K562 (cell line): ENCODE results near the gene IL18RAP. TPM values are rescaled to one million over a fixed set of nuclear protein-coding genes. Genes with fewer than 3 reads are reported as not detected.

Source experiments
- ATAC-seq: fragments of 200-7000 bp; cut with Tn5 transposase; 3 replicates; pipeline ENCODE4 v1.9.1; 2020; ENCODE audit warnings: moderate library complexity
- BruUV-seq: library from RNA; stranded (reverse); fragments of 400-500 nt; replicated peaks from 2 replicates; lab custom pipeline; 2021; lab: Mats Ljungman, UMichigan
- CTCF ChIA-PET: fragments of 300-600 bp; formaldehyde crosslinking; extraction: SDS; loops from one replicate; lab custom pipeline; 2021; ENCODE audit warnings: low intra/inter-chr PET ratio; lab: Yijun Ruan, JAX
- POLR2A ChIA-PET: fragments of 300-600, 350-650 bp; sonication (Branson Sonifier 250); formaldehyde crosslinking; extraction: SDS; loops from one replicate; lab custom pipeline; 2021; ENCODE audit warnings: antibody characterized with exemption, inconsistent platforms; lab: Yijun Ruan, JAX
- DNase-seq, 4 experiments: peaks; one replicate each; pipeline versions ENCODE4 v3.0.0 to v3.0.0-alpha.2; 2011 to 2018; ENCODE audit warnings: low spot score in 3 of 4, mixed read lengths in 3 of 4; ENCODE audit errors: extremely low read depth in 1 of 4
- FAIRE-seq: peaks from 2 replicates; lab custom pipeline; 2011; peaks lifted over from hg19 to GRCh38; lab: Jason Lieb, UNC
- H2AFZ ChIP-seq: 2 replicates; pipeline ENCODE4 v1.6.0; 2011; ENCODE audit warnings: low read depth, low read length, control low read depth, inconsistent platforms
- H3K27ac ChIP-seq: fragments of 200-600 bp; 3 replicates; pipeline ENCODE4 v1.8.0; 2011; ENCODE audit warnings: low read depth, mild to moderate bottlenecking, control low read depth, inconsistent platforms, low read length, moderate library complexity, mixed read lengths; ENCODE audit errors: extremely low read depth
- H3K27me3 ChIP-seq, 2 experiments: fragments of 300-600 bp in 1 of 2; 2 replicates in 1 of 2; 3 replicates in 1 of 2; pipeline versions ENCODE4 v1.6.0 to v1.8.0; 2011; ENCODE audit warnings: inconsistent platforms in 2 of 2, low read length in 2 of 2, mild to moderate bottlenecking in 1 of 2, mixed read lengths in 1 of 2, moderate library complexity in 1 of 2; ENCODE audit not compliant: control insufficient read depth in 2 of 2, insufficient read depth in 2 of 2
- H3K36me3 ChIP-seq: fragments of 300-600 bp; 3 replicates; pipeline ENCODE4 v1.8.0; 2011; ENCODE audit warnings: mild to moderate bottlenecking, low read length, inconsistent platforms; ENCODE audit not compliant: control insufficient read depth, insufficient read depth
- H3K4me1 ChIP-seq, 2 experiments: fragments of 200-600 bp in 1 of 2; replicated peaks in 1 of 2; 2 replicates in 1 of 2; 3 replicates in 1 of 2; pipeline versions ENCODE4 v1.5.1 to v1.8.0; 2011; ENCODE audit warnings: inconsistent platforms in 2 of 2, low read length in 2 of 2, mild to moderate bottlenecking in 1 of 2, mixed read lengths in 1 of 2, moderate library complexity in 1 of 2; ENCODE audit not compliant: control insufficient read depth in 2 of 2, insufficient read depth in 2 of 2
- H3K4me2 ChIP-seq: 2 replicates; pipeline ENCODE4 v1.6.1; 2011; ENCODE audit warnings: low read length, control low read depth, inconsistent platforms, mixed read lengths; ENCODE audit not compliant: insufficient read depth
- H3K4me3 ChIP-seq: fragments of 200-600 bp; sonication (generic), shearing (Covaris generic); 2 replicates; pipeline ENCODE4 v1.5.1; 2016; ENCODE audit warnings: control low read depth, inconsistent platforms
- H3K79me2 ChIP-seq: fragments of 200-600 bp; 3 replicates; pipeline ENCODE4 v1.8.0; 2011; ENCODE audit warnings: low read length, inconsistent platforms; ENCODE audit not compliant: control insufficient read depth, insufficient read depth
- H3K9ac ChIP-seq, 2 experiments: 2 replicates each; pipeline versions ENCODE4 v1.6.0 to v1.6.1; 2011; ENCODE audit warnings: low read depth in 2 of 2, low read length in 2 of 2, control low read depth in 1 of 2, inconsistent platforms in 1 of 2, mild to moderate bottlenecking in 1 of 2, mixed read lengths in 1 of 2; ENCODE audit not compliant: insufficient read depth in 1 of 2
- H3K9me1 ChIP-seq: one replicate; pipeline ENCODE4 v1.6.0; 2011; ENCODE audit warnings: inconsistent platforms, mild to moderate bottlenecking, low read length, moderate library complexity; ENCODE audit not compliant: control insufficient read depth, insufficient read depth
- H3K9me3 ChIP-seq: replicated peaks from 2 replicates; pipeline ENCODE4 v1.5.1; 2011; ENCODE audit warnings: low read depth, low read length, inconsistent platforms; ENCODE audit not compliant: control insufficient read depth, insufficient read depth
- H4K20me1 ChIP-seq: replicated peaks from 2 replicates; pipeline ENCODE4 v1.6.1; 2011; ENCODE audit warnings: low read length, inconsistent platforms, mixed read lengths; ENCODE audit not compliant: control insufficient read depth, insufficient read depth
- CGGBP1 ChIP-seq: fragments of 250-450 bp; sonication (Bioruptor Pico); IDR thresholded peaks from 2 replicates; pipeline ENCODE4 v1.9.0; 2021; ENCODE audit warnings: mild to moderate bottlenecking
- CTBP1 ChIP-seq: fragments of 450-650 bp; IDR thresholded peaks from 2 replicates; pipeline ENCODE4 v1.6.1; 2016; ENCODE audit warnings: borderline replicate concordance
- CTCF ChIP-seq, 3 experiments: IDR thresholded peaks in 2 of 3; conservative IDR thresholded peaks in 1 of 3; 2 replicates each; pipeline ENCODE4 v1.5.1; 2011 to 2012; ENCODE audit warnings: low read length in 3 of 3, mild to moderate bottlenecking in 3 of 3, control low read depth in 2 of 3, improper control_type of control experiment in 1 of 3, inconsistent platforms in 1 of 3, low read depth in 1 of 3, mixed read lengths in 1 of 3, moderate library complexity in 1 of 3; ENCODE audit not compliant: insufficient read depth in 2 of 3
- MED1 ChIP-seq: sonication (generic); formaldehyde crosslinking; IDR thresholded peaks from 2 replicates; pipeline ENCODE4 v1.8.1; 2023; ENCODE audit warnings: missing genetic modification reagents, borderline replicate concordance
- MEF2A ChIP-seq: IDR thresholded peaks from 2 replicates; pipeline ENCODE4 v1.6.1; 2011; ENCODE audit warnings: low read depth, mild to moderate bottlenecking, low read length, moderate library complexity; ENCODE audit not compliant: control insufficient read depth
- RAD21 ChIP-seq, 2 experiments: fragments of 250-450 bp in 1 of 2; fragments of 450-650 bp in 1 of 2; sonication (Bioruptor Pico) in 1 of 2; formaldehyde crosslinking in 1 of 2; IDR thresholded peaks in 1 of 2; conservative IDR thresholded peaks in 1 of 2; 2 replicates each; pipeline versions ENCODE4 v1.4.0 to v1.8.0; 2020 to 2022; ENCODE audit warnings: mild to moderate bottlenecking in 2 of 2, moderate library complexity in 1 of 2
- ZFP36 ChIP-seq: fragments of 150-350 bp; IDR thresholded peaks from 2 replicates; pipeline ENCODE4 v1.6.1; 2018; ENCODE audit warnings: low read length, low read depth; ENCODE audit not compliant: partially characterized antibody
- ZNF280A ChIP-seq: fragments of 450-650 bp; IDR thresholded peaks from 2 replicates; pipeline ENCODE4 v1.6.1; 2018; ENCODE audit warnings: mild to moderate bottlenecking, low read depth; ENCODE audit not compliant: partially characterized antibody
- ZNF398 ChIP-seq: fragments of 250-450 bp; sonication (Bioruptor Pico); IDR thresholded peaks from 2 replicates; pipeline ENCODE4 v1.8.0; 2021; ENCODE audit warnings: moderate library complexity, mild to moderate bottlenecking, inconsistent platforms
- WGBS: fragments of 100-300 bp; shearing (Covaris generic); methylation state at CpG from one replicate; pipeline ENCODE4 v1.1.6; 2016; ENCODE audit warnings: low coverage, mixed read lengths; ENCODE audit not compliant: insufficient coverage; ENCODE audit errors: missing lambda C conversion rate; 5-methylcytosine and 5-hydroxymethylcytosine counted together
- in situ Hi-C: fragments of 300-500 bp; cut with MboI; formaldehyde crosslinking; loops from 4 replicates; pipeline ENCODE4 v1.15.0; 2018; ENCODE audit warnings: inconsistent platforms, mixed read lengths
- intact Hi-C: fragments of 100-400 bp; cut with micrococcal nuclease; formaldehyde crosslinking; loops from 2 replicates; pipeline ENCODE4 v1.14.2; 2022
- polyA plus RNA-seq, 8 experiments: library from polyadenylated mRNA; depleted of rRNA in 4 of 8; stranded (reverse) in 5 of 8; unstranded in 3 of 8; fragments of >200 nt; fragmentation: Nextera tagmentation in 2 of 8; fragmentation: Illumina TruSeq in 1 of 8; extraction: Ambion mirVana in 2 of 8; extraction: Trizol in 1 of 8; gene quantifications; 2 replicates each; pipeline versions ENCODE4 v1.2.1 to v1.2.3, GENCODE V29; 2011 to 2014; ENCODE audit warnings: inconsistent platforms in 1 of 8, missing spikeins in 1 of 8
- total RNA-seq, 7 experiments: library from RNA; depleted of rRNA in 6 of 7; stranded (reverse); fragments of >200 nt in 6 of 7; fragmentation: Illumina TruSeq in 2 of 7; extraction: Trizol in 2 of 7; gene quantifications; 2 replicates each; pipeline versions ENCODE4 v1.2.1 to v1.2.3, GENCODE V29; 2011 to 2021; ENCODE audit warnings: low replicate concordance in 1 of 7

The IL18RAP gene
- total and polyA plus RNA-seq, 9 of the 15 experiments (the other 6 are each of a cell fraction or from before 2014, with no cell fraction given) = 1.1 to 20.5 (median 5.8) TPM

GRCh38 chr2:102478686-102479470 lies 55.9 kb downstream of the IL18RAP start:
- Histone ChIP-seq H3K9me3 (no peaks in the 10 kb centered on the region), H3K27me3 (peaks cover 5 to 24% of the 10 kb centered on the region in 2 experiments; a peak in 3 of 5 replicates), H4K20me1 (no peaks in the 10 kb centered on the region), H3K79me2 (no peaks in the 10 kb centered on the region), H2AFZ (no peak overlapping the region), H3K9me1 (no peaks in the 10 kb centered on the region), H3K9ac (peak overlapping the region in 1 of 2 experiments; percentile 52; a peak in 1 of 4 replicates), H3K4me1 (peaks cover 0 to 9% of the 10 kb centered on the region in 2 experiments; a peak in 2 of 5 replicates), H3K36me3 (no peaks in the 10 kb centered on the region), H3K4me3 (no peak overlapping the region), H3K27ac (no peak overlapping the region), H3K4me2 (0 out of 2 replicates have a peak overlapping the region, but pooled peaks have one; percentile 20)
- in situ Hi-C loops = loop anchor here (10.0 kb wide), 1 partner anchor 226 kb away; no protein-coding TSS in a partner anchor
- ATAC-seq (peak; percentile 47), FAIRE-seq (no peak), DNase-seq (peak in 1 of 4 experiments; percentile 18)
- intact Hi-C loops = loop anchor here (10.0 kb wide), 1 partner anchor 326 kb away; no protein-coding TSS in a partner anchor
- no TSS peak for BruUV-seq
- CTCF ChIA-PET = interaction anchor here (1.4 kb wide), 1 partner anchor 225 kb away, joined by 3 read pairs; no protein-coding TSS in a partner anchor
- POLR2A ChIA-PET = interaction anchor here (1.1 kb wide), 1 partner anchor 11 kb away, joined by 4 read pairs; no protein-coding TSS in a partner anchor
- WGBS = 26% methylated on average over 33 of the region's 36 CpGs
- TF ChIP-seq MEF2A (no peak), CGGBP1 (CRISPR knock-in tag) (no peak), ZNF280A (no peak), ZNF398 (CRISPR knock-in tag) (no peak), CTBP1 (0 out of 2 replicates have a peak, but pooled peaks have one; percentile 35), ZFP36 (no peak), RAD21 (CRISPR knock-in tag; conservative IDR thresholded peaks at IDR 0.05 in 1 of 2, IDR thresholded peaks at IDR 0.05 in 1 of 2) (0 out of 4 replicates have a peak, but pooled peaks of 1 of the 2 experiments have one; percentile 12), MED1 (CRISPR knock-in tag) (no peak), CTCF (IDR thresholded peaks at IDR 0.05 in 2 of 3, conservative IDR thresholded peaks at IDR 0.05 in 1 of 3; ENCODE audit: insufficient read depth in 2 of 3, low read depth in 1 of 3, low read length in 3 of 3) (peak; percentile 15 to 33 (median 30); a peak in 4 of 6 replicates)
